ENCODE measurements around the gene MRPL4.

The MRPL4 gene

GRCh38 chr19:10289167-10289835, 37.3 kb downstream of the MRPL4 start:
- DNase-seq (ENCODE audit: low spot score): peak; percentile 86

DNA sequence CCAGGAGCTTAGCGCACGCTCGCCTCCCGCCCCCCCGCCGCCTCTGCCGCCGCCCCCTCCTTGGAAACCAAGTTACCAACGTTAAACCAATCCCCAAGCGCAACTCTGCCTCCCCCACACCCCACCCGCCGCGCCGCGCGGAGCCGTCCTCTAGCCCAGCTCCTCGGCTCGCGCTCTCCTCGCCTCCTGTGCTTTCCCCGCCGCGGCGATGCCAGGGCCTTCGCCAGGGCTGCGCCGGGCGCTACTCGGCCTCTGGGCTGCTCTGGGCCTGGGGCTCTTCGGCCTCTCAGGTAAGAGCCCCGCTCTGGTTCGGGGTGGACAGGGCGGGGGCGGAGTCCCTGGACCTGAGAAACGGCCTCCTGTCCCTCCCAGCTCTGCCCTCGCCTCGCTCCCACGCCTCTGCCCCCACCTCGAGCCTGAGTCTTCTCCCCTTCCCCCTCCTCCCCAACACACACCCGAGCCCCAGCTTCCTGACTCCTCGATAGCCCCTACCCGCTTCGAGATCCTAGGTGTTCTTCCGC, 37.9 kb downstream of the MRPL4 start, which contains the start of gene ICAM5:
Gene ICAM5, plus strand, starts transcription at position 117 of the 521 bp plus-strand sequence. Its CDS starts 92 bp downstream, at position 209.
- DNase-seq (ENCODE audit: low spot score): no peak

GRCh38 chr19:10290357-10290875, 38.4 kb downstream of the MRPL4 start:
- DNase-seq (ENCODE audit: low spot score): peak; percentile 40

DNA sequence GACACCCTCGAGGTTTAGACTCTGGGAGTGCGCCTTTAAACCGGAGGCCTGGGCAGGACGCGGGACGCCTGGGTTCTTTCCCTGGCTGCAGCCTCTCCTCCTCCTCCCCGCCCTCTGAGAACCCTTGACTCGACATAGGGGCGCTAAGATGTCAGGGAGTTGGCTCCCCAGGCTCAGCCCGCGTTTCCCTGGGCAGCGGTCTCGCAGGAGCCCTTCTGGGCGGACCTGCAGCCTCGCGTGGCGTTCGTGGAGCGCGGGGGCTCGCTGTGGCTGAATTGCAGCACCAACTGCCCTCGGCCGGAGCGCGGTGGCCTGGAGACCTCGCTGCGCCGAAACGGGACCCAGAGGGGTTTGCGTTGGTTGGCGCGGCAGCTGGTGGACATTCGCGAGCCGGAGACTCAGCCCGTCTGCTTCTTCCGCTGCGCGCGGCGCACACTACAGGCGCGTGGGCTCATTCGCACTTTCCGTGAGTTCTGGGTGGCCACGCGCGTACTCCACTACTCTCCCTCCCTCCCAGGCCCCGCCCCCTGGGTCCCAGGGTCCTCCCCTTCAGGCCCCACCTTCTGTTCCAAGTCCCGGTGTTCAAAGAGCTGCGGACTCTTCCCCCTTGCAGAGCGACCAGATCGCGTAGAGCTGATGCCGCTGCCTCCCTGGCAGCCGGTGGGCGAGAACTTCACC, 39.0 kb downstream of the MRPL4 start:
- peak; percentile 89 for DNase-seq (ENCODE audit: low spot score)

GRCh38 chr19:10291554-10292205, 39.7 kb downstream of the MRPL4 start:
- DNase-seq (ENCODE audit: low spot score): no peak

- peak; percentile 96 for DNase-seq (ENCODE audit: low spot score)
These were observed 40.3 kb downstream of the MRPL4 start for GRCh38 chr19:10292206-10292788.

DNA sequence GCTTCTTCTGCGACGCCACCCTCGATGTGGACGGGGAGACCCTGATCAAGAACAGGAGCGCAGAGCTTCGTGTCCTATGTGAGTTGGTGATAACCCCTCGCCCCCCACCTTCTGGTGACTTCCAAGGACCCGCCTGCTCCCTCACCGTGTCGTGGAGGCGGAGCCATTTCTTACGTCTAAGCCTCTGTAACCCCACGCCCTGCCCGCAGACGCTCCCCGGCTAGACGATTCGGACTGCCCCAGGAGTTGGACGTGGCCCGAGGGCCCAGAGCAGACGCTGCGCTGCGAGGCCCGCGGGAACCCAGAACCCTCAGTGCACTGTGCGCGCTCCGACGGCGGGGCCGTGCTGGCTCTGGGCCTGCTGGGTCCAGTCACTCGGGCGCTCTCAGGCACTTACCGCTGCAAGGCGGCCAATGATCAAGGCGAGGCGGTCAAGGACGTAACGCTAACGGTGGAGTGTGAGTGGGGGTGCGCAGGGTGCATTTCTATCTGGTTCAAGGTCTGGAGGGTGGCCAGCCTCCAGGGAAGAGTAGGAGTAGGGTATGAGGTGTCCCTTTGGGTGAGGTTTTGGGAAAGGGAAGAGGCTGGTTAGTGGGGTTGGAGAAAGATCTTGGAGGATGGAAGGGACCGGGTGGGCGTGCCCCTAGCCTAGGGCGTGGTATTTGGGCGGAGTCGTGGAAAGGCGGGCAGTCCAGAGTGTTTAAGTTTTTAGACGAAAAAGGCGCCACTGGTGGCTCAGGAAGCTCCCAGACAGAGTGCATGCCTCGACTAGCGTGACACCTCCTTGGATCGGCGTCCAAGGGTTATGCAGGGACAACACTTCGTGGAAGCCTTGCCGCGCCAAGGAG, 41.0 kb downstream of the MRPL4 start:
- peak; percentile 28 for DNase-seq (ENCODE audit: low spot score)

DNA sequence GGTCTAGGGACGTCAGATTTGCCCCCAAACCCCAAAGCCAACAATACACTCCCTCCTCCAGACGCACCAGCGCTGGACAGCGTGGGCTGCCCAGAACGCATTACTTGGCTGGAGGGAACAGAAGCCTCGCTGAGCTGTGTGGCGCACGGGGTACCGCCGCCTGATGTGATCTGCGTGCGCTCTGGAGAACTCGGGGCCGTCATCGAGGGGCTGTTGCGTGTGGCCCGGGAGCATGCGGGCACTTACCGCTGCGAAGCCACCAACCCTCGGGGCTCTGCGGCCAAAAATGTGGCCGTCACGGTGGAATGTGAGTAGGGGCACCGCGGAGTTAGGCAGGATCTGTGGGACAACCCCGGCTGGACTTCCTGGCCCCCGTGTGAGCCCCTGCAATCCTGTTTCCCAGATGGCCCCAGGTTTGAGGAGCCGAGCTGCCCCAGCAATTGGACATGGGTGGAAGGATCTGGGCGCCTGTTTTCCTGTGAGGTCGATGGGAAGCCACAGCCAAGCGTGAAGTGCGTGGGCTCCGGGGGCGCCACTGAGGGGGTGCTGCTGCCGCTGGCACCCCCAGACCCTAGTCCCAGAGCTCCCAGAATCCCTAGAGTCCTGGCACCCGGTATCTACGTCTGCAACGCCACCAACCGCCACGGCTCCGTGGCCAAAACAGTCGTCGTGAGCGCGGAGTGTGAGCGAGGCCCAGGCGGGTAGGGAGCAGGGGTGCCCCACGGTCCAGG, 41.8 kb downstream of the MRPL4 start:
- DNase-seq (ENCODE audit: low spot score): no peak

- no peak for DNase-seq (ENCODE audit: low spot score)
These were observed 42.3 kb downstream of the MRPL4 start for GRCh38 chr19:10294368-10294697.

DNA sequence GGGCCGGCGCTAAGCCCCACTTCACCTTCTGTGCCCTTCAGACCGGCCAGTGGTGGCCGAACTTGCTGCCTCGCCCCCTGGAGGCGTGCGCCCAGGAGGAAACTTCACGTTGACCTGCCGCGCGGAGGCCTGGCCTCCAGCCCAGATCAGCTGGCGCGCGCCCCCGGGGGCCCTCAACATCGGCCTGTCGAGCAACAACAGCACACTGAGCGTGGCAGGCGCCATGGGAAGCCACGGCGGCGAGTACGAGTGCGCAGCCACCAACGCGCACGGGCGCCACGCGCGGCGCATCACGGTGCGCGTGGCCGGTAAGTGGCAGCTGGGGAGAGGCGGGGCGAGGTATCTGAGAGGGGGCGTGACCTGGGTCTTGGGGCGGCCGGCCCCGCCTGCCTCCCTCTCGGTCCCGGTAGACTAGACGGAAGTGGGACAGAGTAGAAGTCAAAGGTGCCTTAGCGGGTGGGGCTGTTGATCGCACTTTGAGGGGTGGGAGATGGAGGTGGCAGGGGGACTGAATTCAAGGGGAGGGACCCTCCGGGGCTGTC, 43.4 kb downstream of the MRPL4 start:
- DNase-seq (ENCODE audit: low spot score): peak; percentile 85

GRCh38 chr19:10295847-10296591, 44.0 kb downstream of the MRPL4 start:
- DNase-seq (ENCODE audit: low spot score): no peak

DNA sequence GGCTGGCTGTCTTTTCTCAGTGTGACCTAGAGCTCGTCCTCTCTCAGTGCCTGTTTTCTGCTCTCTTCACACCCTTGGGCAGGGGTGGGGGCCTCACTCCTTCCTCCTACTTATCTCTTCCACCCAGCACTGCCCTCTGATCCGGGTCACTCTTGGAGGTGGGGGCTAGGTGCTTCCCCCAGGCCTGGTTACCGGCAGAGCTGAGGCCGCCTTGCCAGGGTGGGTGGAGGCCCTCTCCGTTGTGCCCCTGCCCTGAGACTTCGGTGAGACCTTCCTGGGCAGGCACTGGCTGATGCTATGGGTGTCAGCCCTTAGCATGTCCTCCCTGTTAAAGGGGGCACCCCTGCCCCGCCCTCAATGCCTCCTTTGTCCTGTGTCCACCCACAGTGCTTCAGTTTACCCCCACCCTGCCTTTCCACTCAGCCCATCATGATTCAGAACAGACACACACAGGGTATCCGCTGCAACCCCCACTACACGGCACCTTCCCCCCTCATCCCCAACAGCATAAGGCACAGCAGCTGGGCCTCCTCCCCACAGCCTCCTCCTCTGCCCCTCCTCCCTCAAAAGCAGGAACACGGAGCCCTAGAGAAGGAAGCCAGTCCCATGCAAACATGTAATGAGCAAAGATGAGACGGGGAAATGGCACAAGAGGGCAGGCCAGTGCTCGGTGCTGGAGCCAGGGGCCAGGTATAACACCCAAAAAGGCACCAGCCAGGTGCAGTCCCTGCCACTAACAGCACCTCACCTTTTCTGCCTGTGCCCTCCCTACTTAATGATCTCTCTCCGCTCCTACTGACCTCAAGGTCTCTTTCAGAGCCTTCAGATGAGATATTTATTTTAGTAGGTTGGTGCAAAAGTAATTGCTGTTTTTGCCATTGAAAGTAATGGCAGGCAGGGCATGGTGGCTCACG, 47.8 kb downstream of the MRPL4 start:
- no peak for DNase-seq (ENCODE audit: low spot score)

GRCh38 chr19:10305139-10305806, 53.3 kb downstream of the MRPL4 start:
- no peak for DNase-seq (ENCODE audit: low spot score)

DNA sequence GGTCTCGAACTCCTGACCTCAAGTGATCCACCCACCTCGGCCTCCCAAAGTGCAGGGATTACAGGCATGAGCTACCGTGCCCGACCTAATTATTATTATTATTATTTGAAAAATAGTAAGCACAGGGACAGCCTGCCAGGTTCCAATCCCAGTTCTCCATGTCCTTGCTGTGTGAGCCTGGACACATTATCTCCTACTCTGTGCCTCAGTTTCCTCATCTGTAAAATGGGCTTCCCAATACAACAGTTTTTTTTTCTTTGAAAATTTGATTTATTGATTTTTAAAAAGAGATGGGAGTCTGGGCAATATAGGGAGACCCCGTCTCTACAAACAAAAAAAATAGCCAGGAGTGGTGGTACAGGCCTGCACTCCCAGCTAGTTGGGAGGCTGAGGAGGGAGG, 54.3 kb downstream of the MRPL4 start:
- no peak for DNase-seq (ENCODE audit: low spot score)

GRCh38 chr19:10309423-10309822, 57.4 kb downstream of the MRPL4 start, which contains the start of gene ZGLP1:
ZGLP1 (minus strand) TSS chr19:10309815.
- DNase-seq (ENCODE audit: low spot score): no peak
